Skeletal muscle tissue (tissue), 4 donors: Measurements from ENCODE around the gene OR4D5. TPM values are rescaled to one million over a fixed set of nuclear protein-coding genes. Genes with fewer than 3 reads are reported as not detected.

Experiments
- H3K27ac ChIP-seq: one replicate; pipeline ENCODE4 v1.7.0; 2013; ENCODE audit warnings: mild to moderate bottlenecking, low read depth, low read length, inconsistent platforms
- H3K27me3 ChIP-seq, 3 donors: one replicate each; pipeline ENCODE4 v1.7.0; 2013; ENCODE audit warnings: low read length in 3 of 3; ENCODE audit not compliant: control insufficient read depth in 3 of 3, insufficient read depth in 3 of 3
- H3K36me3 ChIP-seq, 3 donors: one replicate each; pipeline ENCODE4 v1.7.0; 2013; ENCODE audit warnings: low read length in 3 of 3; ENCODE audit not compliant: control insufficient read depth in 3 of 3, insufficient read depth in 3 of 3
- H3K4me1 ChIP-seq, 3 donors: one replicate each; pipeline ENCODE4 v1.7.0; 2013; ENCODE audit warnings: low read length in 3 of 3, mild to moderate bottlenecking in 3 of 3; ENCODE audit not compliant: control insufficient read depth in 3 of 3, insufficient read depth in 3 of 3
- H3K4me3 ChIP-seq, 3 donors: one replicate each; pipeline ENCODE4 v1.7.0; 2013; ENCODE audit warnings: low read length in 3 of 3
- H3K9ac ChIP-seq, 3 donors: one replicate each; pipeline ENCODE4 v1.7.0; 2013; ENCODE audit warnings: low read length in 3 of 3, mild to moderate bottlenecking in 3 of 3, moderate library complexity in 2 of 3, low read depth in 1 of 3
- H3K9me3 ChIP-seq, 3 donors: one replicate each; pipeline ENCODE4 v1.7.0; 2013; ENCODE audit warnings: low read length in 3 of 3; ENCODE audit not compliant: control insufficient read depth in 3 of 3
- total RNA-seq: library from RNA; depleted of rRNA; stranded (reverse); fragments of >200 nt; gene quantifications from one replicate; pipeline ENCODE4 v1.2.3, GENCODE V29; 2014
- donor health status: Osteomylitis.

The OR4D5 gene
- total RNA-seq, 1 donor from 2014 or later = 0.52 TPM

GRCh38 chr11:123945132-123945531 is 5.7 kb downstream of the OR4D5 start:
- H3K9ac ChIP-seq = no peak overlapping the region
- no peaks in the 10 kb centered on the region for H3K4me1 ChIP-seq
- no peaks in the 10 kb centered on the region for H3K36me3 ChIP-seq
- H3K27ac ChIP-seq = no peak overlapping the region
- no peaks in the 10 kb centered on the region for H3K27me3 ChIP-seq
- no peak overlapping the region for H3K4me3 ChIP-seq
- peaks cover 0 to 3% (median 0%) of the 10 kb centered on the region in 3 donors for H3K9me3 ChIP-seq

- peaks cover 0 to 3% (median 0%) of the 10 kb centered on the region in 3 donors for H3K9me3 ChIP-seq
- no peaks in the 10 kb centered on the region for H3K4me1 ChIP-seq
- no peaks in the 10 kb centered on the region for H3K27me3 ChIP-seq
- H3K27ac ChIP-seq = no peak overlapping the region
- no peak overlapping the region for H3K9ac ChIP-seq
- H3K36me3 ChIP-seq = no peaks in the 10 kb centered on the region
- no peak overlapping the region for H3K4me3 ChIP-seq
Measured at GRCh38 chr11:123956752-123957151, 17.3 kb downstream of the OR4D5 start.

GRCh38 chr11:123973816-123974215 is 34.4 kb downstream of the OR4D5 start:
- H3K36me3 ChIP-seq = no peaks in the 10 kb centered on the region
- no peaks in the 10 kb centered on the region for H3K27me3 ChIP-seq
- H3K4me1 ChIP-seq = no peaks in the 10 kb centered on the region
- H3K4me3 ChIP-seq = no peak overlapping the region
- H3K9me3 ChIP-seq = no peaks in the 10 kb centered on the region
- H3K27ac ChIP-seq = no peak overlapping the region
- H3K9ac ChIP-seq = no peak overlapping the region

GRCh38 chr11:123976770-123977560 is 37.5 kb downstream of the OR4D5 start:
- no peaks in the 10 kb centered on the region for H3K27me3 ChIP-seq
- no peaks in the 10 kb centered on the region for H3K4me1 ChIP-seq
- H3K4me3 ChIP-seq = no peak overlapping the region
- no peak overlapping the region for H3K27ac ChIP-seq
- H3K9ac ChIP-seq = no peak overlapping the region
- H3K36me3 ChIP-seq = no peaks in the 10 kb centered on the region
- H3K9me3 ChIP-seq = peaks cover 0 to 4% (median 0%) of the 10 kb centered on the region in 3 donors

GRCh38 chr11:123977731-123978347 is 38.4 kb downstream of the OR4D5 start, which contains the start of gene OR10S1:
Gene OR10S1, minus strand, starts transcription at chr11:123977781. Its CDS starts 117 bp downstream, at chr11:123977664.
- Histone ChIP-seq H3K4me1 (no peaks in the 10 kb centered on the region), H3K27ac (no peak within 1 kb of the TSS), H3K36me3 (no peaks in the 10 kb centered on the region), H3K9ac (no peak within 1 kb of the TSS), H3K27me3 (no peaks in the 10 kb centered on the region), H3K4me3 (no peak within 1 kb of the TSS), H3K9me3 (peaks cover 0 to 4% (median 0%) of the 10 kb centered on the region in 3 donors)

GRCh38 chr11:123979311-123979710 is 39.9 kb downstream of the OR4D5 start:
- no peak overlapping the region for H3K4me3 ChIP-seq
- H3K36me3 ChIP-seq = no peaks in the 10 kb centered on the region
- no peaks in the 10 kb centered on the region for H3K27me3 ChIP-seq
- no peaks in the 10 kb centered on the region for H3K4me1 ChIP-seq
- H3K27ac ChIP-seq = no peak overlapping the region
- H3K9ac ChIP-seq = no peak overlapping the region
- H3K9me3 ChIP-seq = peaks cover 0 to 4% (median 0%) of the 10 kb centered on the region in 3 donors

Other genes starting within 250 kb of the OR4D5 start
- 9.4 TPM for gene ZNF202, start 198.0 kb upstream of the OR4D5 start, total RNA-seq
- not detected for gene OR6X1, start 185.1 kb upstream of the OR4D5 start, total RNA-seq
- gene OR6M1, start 133.3 kb upstream of the OR4D5 start, total RNA-seq = not detected
- not detected for gene TMEM225, start 53.9 kb upstream of the OR4D5 start, total RNA-seq
- gene OR8D4, start 37.5 kb upstream of the OR4D5 start, total RNA-seq = under 0.01 TPM
- not detected for gene OR6T1, start 4.2 kb downstream of the OR4D5 start, total RNA-seq
- not detected for gene OR10S1, start 38.2 kb downstream of the OR4D5 start, total RNA-seq
- gene OR10G6, start 55.5 kb downstream of the OR4D5 start, total RNA-seq = not detected
- gene OR10G4, start 73.4 kb downstream of the OR4D5 start, total RNA-seq = not detected
- not detected for gene OR10G9, start 83.4 kb downstream of the OR4D5 start, total RNA-seq
- gene OR10G8, start 87.2 kb downstream of the OR4D5 start, total RNA-seq = not detected
- gene OR10G7, start 101.7 kb downstream of the OR4D5 start, total RNA-seq = not detected
- gene VWA5A, start 175.8 kb downstream of the OR4D5 start, total RNA-seq = 89.8 TPM
- 0.52 TPM for gene OR10D3, start 243.7 kb downstream of the OR4D5 start, total RNA-seq